Measurements from ENCODE around the gene ZFP36L1. TPM values are rescaled to one million over a fixed set of nuclear protein-coding genes. Genes with fewer than 3 reads are reported as not detected.
A peak's percentile ranks its signal among the peaks of the same experiment; 100 is the strongest.

Gene ZFP36L1
- total RNA-seq, 1 donor from 2014 or later: 199 TPM

DNA sequence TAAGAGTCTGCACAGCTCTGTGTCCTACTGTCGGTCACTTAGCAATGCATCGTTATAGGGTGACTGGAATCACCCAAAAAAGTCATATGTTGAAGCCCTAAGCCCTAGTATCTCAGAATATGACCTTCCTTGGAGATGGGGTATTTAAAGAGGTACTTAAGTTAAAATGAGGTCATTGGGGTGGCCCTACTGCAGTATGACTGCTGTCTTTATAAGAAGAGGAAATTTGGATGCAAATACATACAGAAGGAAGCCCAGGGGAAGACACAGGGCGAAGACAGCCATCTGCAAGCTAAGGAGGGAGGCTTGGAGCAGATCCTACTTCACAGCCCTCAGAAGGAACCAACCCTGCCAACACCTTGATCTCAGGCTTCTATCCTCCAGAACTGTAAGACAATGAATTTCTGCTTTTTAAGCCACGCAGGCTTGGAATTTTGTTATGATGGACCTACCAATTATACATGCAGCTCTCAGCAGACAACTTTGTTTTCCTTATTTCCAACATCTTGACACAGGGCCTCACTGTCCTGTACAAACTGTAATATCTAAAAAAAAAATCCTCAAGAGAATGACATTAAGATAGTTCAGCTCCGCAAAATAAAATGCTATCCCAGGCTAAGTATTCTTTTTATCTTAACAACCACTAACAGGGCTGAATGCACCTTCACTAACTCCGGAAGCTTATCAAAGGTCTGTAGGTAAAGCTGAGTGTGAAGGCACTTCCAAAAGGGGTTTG is 40.4 kb downstream of the ZFP36L1 start:
- intact Hi-C loops (cut with DNase I): no loop called here
- H3K4me1 ChIP-seq: peaks cover 24% of the 10 kb centered on the region
- DNase-seq: no peak
- no peaks in the 10 kb centered on the region for H3K27me3 ChIP-seq (ENCODE audit: low read depth)
- no peak overlapping the region for H3K4me3 ChIP-seq
- H3K27ac ChIP-seq: no peak overlapping the region
- no peaks in the 10 kb centered on the region for H3K36me3 ChIP-seq
- TF ChIP-seq, protein P1, sequence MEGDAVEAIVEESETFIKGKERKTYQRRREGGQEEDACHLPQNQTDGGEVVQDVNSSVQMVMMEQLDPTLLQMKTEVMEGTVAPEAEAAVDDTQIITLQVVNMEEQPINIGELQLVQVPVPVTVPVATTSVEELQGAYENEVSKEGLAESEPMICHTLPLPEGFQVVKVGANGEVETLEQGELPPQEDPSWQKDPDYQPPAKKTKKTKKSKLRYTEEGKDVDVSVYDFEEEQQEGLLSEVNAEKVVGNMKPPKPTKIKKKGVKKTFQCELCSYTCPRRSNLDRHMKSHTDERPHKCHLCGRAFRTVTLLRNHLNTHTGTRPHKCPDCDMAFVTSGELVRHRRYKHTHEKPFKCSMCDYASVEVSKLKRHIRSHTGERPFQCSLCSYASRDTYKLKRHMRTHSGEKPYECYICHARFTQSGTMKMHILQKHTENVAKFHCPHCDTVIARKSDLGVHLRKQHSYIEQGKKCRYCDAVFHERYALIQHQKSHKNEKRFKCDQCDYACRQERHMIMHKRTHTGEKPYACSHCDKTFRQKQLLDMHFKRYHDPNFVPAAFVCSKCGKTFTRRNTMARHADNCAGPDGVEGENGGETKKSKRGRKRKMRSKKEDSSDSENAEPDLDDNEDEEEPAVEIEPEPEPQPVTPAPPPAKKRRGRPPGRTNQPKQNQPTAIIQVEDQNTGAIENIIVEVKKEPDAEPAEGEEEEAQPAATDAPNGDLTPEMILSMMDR (IDR thresholded peaks at IDR 0.05): no peak
- no peaks in the 10 kb centered on the region for H3K9me3 ChIP-seq
- no peak for ATAC-seq

DNA sequence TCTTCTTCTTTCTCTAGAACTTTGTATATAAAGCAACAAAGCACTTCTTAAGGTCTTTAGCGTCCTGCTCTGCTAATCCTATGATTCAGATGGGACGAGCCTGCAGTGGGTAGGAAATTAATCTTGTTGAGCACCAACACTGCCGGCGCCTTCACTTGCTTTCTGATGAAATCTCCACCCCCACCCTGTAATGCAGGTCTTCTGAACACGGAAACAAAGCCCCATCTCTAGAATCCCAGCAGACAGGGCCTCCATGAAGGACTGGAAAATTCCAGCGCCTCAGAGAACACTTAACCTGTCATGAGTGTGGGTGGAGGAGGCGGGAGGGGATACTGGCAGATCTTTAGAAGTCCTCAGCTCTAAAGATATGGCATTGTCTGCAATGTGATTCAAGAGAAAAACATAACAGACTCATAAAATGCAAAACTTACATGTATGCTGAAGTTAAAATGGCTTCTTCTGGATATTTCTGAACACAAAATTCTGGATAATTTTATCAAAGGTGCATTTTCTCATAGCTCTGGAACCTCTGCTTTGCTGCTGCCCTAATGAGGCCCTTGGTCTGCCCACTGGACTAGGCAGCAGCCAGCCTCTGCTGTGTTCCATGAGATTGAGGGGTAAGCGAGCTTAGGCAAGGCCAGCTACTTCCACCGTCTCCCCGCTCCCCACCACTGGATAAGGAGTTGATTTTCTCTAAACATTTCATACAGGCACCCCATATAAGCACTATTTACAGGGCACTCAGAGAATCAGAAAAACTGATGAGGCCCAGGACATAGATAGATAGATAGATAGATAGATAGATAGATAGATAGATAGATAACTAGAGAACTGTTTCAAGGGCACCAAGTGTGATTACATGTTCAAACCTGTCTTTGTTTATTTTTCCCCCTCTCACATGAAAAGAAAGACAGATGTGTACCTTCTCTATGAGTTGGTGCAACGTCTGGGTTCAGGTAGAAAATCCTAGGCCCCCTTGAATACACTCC is 43.1 kb downstream of the ZFP36L1 start:
- intact Hi-C loops (cut with DNase I): no loop called here
- Histone ChIP-seq H3K27ac (no peak overlapping the region), H3K4me1 (peaks cover 9% of the 10 kb centered on the region), H3K9me3 (no peaks in the 10 kb centered on the region), H3K36me3 (no peaks in the 10 kb centered on the region), H3K27me3 (ENCODE audit: low read depth) (no peaks in the 10 kb centered on the region), H3K4me3 (no peak overlapping the region)
- DNase-seq (no peak), ATAC-seq (peak; percentile 82)
- TF ChIP-seq, protein P1 (IDR thresholded peaks at IDR 0.05): no peak

DNA sequence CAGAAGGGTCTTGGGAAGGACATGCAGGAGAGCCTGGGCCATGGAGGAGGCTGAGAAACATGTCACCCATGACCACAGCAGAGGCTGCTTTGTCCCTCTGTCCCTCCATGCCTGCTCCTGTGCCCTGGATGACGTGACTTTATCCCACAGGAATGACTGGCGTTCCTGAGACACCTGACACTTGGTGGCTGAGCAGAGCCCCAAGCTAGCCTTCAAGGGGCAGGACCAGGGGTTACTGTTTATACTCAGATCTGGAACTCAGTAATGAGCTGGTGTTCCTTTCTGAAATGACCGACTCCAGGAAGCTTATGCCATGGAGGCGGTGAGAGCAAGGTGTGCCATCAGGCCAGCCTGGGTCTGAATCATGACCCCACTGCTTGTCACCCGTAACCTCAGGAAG is 44.2 kb downstream of the ZFP36L1 start:
- TF ChIP-seq, protein P1 (IDR thresholded peaks at IDR 0.05): no peak
- no peaks in the 10 kb centered on the region for H3K9me3 ChIP-seq
- H3K36me3 ChIP-seq: no peaks in the 10 kb centered on the region
- ATAC-seq: peak in 1 of 2 donors; percentile 32
- intact Hi-C loops (cut with DNase I): no loop called here
- DNase-seq: no peak
- H3K4me1 ChIP-seq: peaks cover 9% of the 10 kb centered on the region
- no peak overlapping the region for H3K27ac ChIP-seq
- H3K27me3 ChIP-seq (ENCODE audit: low read depth): no peaks in the 10 kb centered on the region
- H3K4me3 ChIP-seq: no peak overlapping the region

DNA sequence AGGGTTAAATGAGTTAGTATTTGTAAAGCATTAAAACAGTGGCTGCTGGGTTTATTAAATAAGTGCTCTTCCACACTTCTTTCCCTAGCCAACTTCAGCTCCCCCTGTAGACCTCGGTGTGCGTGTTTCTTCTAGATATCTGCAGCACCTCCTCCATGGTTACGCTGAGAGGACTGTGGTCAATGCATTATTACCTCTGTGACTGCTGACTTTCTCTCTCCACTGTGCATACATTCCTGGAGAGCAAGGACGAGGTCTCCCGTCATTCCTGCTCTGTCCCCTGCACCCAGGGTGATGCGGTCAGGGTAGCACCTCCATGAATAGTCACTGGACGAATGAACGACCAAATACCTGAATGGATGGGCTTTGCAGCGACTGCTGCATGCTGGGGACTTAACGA is 44.6 kb downstream of the ZFP36L1 start:
- no peak for ATAC-seq
- TF ChIP-seq, protein P1 (IDR thresholded peaks at IDR 0.05): no peak
- DNase-seq: no peak
- Histone ChIP-seq H3K36me3 (no peaks in the 10 kb centered on the region), H3K27me3 (ENCODE audit: low read depth) (no peaks in the 10 kb centered on the region), H3K27ac (no peak overlapping the region), H3K4me3 (no peak overlapping the region), H3K9me3 (no peaks in the 10 kb centered on the region), H3K4me1 (peaks cover 9% of the 10 kb centered on the region)
- intact Hi-C loops (cut with DNase I): no loop called here

DNA sequence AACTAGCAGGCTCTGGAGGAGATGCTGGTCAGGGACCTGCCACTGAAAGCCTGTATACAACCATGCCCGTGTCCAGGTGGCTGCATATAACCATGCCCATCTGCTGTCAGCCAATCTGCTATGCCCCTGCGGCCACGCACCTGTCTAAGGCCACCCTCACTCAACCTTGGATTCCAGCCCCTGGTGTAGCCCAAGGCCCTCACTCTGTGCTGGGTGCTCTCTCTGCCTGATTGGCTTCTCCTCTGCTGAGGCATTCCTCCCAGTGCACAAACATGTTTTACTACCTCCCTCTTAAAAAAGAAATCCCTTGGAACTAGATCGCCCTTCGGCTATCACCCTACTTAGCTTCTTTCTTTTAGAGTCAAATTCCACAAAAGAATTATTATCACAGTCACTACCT is 45.5 kb downstream of the ZFP36L1 start:
- peaks cover 9% of the 10 kb centered on the region for H3K4me1 ChIP-seq
- no peaks in the 10 kb centered on the region for H3K27me3 ChIP-seq (ENCODE audit: low read depth)
- TF ChIP-seq, protein P1 (IDR thresholded peaks at IDR 0.05): no peak
- no peak overlapping the region for H3K4me3 ChIP-seq
- no peaks in the 10 kb centered on the region for H3K36me3 ChIP-seq
- no peak overlapping the region for H3K27ac ChIP-seq
- no peaks in the 10 kb centered on the region for H3K9me3 ChIP-seq
- no peak for DNase-seq
- intact Hi-C loops (cut with DNase I): no loop called here
- ATAC-seq: peak in 1 of 2 donors; percentile 18

Data from lower lobe of right lung (tissue), 2 donors.